Nephron (organoid): ENCODE data around the gene OR52K2.
A peak's percentile ranks its signal among the peaks of the same experiment; 100 is the strongest.
"Not testable (repeated sequence)": the region's sequence is repeated elsewhere in the genome, so short reads cannot be mapped to it uniquely, and the experiment has no call there.

Experiments
- H3K27ac Mint-ChIP-seq, 3 experiments: 2 replicates each; pipeline ENCODE4 v1.8.0; 2020; ENCODE audit warnings: mixed read lengths in 3 of 3, mild to moderate bottlenecking in 2 of 3, moderate library complexity in 1 of 3
- H3K27me3 Mint-ChIP-seq: 2 replicates; pipeline ENCODE4 v1.8.0; 2021; ENCODE audit warnings: low read depth, mild to moderate bottlenecking, moderate library complexity, mixed read lengths
- H3K36me3 Mint-ChIP-seq: 2 replicates; pipeline ENCODE4 v1.8.0; 2020; ENCODE audit warnings: low read depth, mixed read lengths
- H3K4me1 Mint-ChIP-seq: 2 replicates; pipeline ENCODE4 v1.8.0; 2020; ENCODE audit warnings: mixed read lengths
- H3K4me3 Mint-ChIP-seq, 3 experiments: 2 replicates each; pipeline ENCODE4 v1.8.0; 2020; ENCODE audit warnings: mild to moderate bottlenecking in 3 of 3, mixed read lengths in 3 of 3, moderate library complexity in 2 of 3
- H3K9me3 Mint-ChIP-seq: 2 replicates; pipeline ENCODE4 v1.8.0; 2020; ENCODE audit warnings: mixed read lengths
- TF ChIP-seq, protein P1 (sequence below), 3 experiments: fragments of 200-600 bp; sonication (generic); IDR thresholded peaks; one replicate each; pipeline ENCODE4 v1.5.0; 2021; ENCODE audit warnings: antibody characterized with exemption in 3 of 3; ENCODE audit not compliant: unreplicated experiment in 3 of 3

The OR52K2 gene

GRCh38 chr11:4481240-4481582 is 32.1 kb downstream of the OR52K2 start:
- TF ChIP-seq, protein P1, sequence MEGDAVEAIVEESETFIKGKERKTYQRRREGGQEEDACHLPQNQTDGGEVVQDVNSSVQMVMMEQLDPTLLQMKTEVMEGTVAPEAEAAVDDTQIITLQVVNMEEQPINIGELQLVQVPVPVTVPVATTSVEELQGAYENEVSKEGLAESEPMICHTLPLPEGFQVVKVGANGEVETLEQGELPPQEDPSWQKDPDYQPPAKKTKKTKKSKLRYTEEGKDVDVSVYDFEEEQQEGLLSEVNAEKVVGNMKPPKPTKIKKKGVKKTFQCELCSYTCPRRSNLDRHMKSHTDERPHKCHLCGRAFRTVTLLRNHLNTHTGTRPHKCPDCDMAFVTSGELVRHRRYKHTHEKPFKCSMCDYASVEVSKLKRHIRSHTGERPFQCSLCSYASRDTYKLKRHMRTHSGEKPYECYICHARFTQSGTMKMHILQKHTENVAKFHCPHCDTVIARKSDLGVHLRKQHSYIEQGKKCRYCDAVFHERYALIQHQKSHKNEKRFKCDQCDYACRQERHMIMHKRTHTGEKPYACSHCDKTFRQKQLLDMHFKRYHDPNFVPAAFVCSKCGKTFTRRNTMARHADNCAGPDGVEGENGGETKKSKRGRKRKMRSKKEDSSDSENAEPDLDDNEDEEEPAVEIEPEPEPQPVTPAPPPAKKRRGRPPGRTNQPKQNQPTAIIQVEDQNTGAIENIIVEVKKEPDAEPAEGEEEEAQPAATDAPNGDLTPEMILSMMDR (IDR thresholded peaks at IDR 0.05; ENCODE audit: unreplicated experiment in 3 of 3), result no peak
- Mint-ChIP-seq H3K4me3 (no peak overlapping the region), H3K36me3 (no peaks in the 10 kb centered on the region), H3K27ac (no peak overlapping the region), H3K9me3 (no peaks in the 10 kb centered on the region), H3K4me1 (no peaks in the 10 kb centered on the region), H3K27me3 (no peaks in the 10 kb centered on the region)

- no peaks in the 10 kb centered on the region for H3K9me3 Mint-ChIP-seq
- no peaks in the 10 kb centered on the region for H3K4me1 Mint-ChIP-seq
- H3K27me3 Mint-ChIP-seq, result no peaks in the 10 kb centered on the region
- no peak within 1 kb of the TSS for H3K27ac Mint-ChIP-seq
- H3K36me3 Mint-ChIP-seq, result no peaks in the 10 kb centered on the region
- TF ChIP-seq, protein P1 (IDR thresholded peaks at IDR 0.05; ENCODE audit: unreplicated experiment in 3 of 3), result no peak
- no peak within 1 kb of the TSS for H3K4me3 Mint-ChIP-seq
Observed at GRCh38 chr11:4482445-4482844, 33.4 kb downstream of the OR52K2 start, which contains the start of gene OR52K1. OR52K1 (plus strand) TSS chr11:4482646; CDS start chr11:4488901, 6,255 bp downstream.

DNA sequence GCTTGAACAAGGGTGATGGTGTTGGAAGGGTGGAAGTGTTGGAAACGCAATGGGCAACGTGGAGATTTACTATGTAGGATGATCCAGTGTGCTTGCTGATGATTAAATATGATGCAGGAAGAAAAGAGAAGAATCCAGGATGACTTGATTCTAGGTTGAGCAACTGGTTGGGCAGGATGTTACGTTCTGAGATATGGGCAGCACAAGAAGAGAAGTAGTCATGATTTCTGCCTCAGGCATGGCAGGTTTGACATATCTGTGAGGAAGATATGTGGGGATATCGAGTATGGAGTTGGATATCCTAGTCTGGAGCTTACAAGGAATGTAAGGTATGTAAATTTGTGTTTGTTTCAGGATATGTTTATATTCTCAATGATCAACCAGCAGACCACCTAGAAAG is 35.2 kb downstream of the OR52K2 start:
- peaks cover 5% of the 10 kb centered on the region for H3K27me3 Mint-ChIP-seq
- H3K36me3 Mint-ChIP-seq, result no peaks in the 10 kb centered on the region
- TF ChIP-seq, protein P1 (IDR thresholded peaks at IDR 0.05; ENCODE audit: unreplicated experiment in 3 of 3), result no peak
- no peak overlapping the region for H3K4me3 Mint-ChIP-seq
- H3K4me1 Mint-ChIP-seq, result no peaks in the 10 kb centered on the region
- no peaks in the 10 kb centered on the region for H3K9me3 Mint-ChIP-seq
- no peak overlapping the region for H3K27ac Mint-ChIP-seq

DNA sequence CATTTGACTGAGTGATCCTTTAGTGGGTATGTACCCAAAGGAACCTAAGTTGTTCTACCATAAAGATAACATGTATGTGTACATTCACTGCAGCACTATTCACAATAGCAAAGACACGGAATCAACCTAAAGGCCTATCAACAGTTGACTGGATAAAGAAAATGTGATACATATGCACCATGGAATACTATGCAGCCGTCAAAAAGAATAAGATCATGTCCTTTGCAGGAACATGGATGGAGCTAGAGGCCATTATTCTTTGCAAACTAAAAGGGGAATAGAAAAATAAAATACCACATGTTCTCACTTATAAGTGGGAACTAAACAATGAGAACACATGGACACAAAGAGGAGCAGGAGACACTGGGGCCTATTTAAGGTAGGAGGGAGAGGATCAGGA is 42.3 kb downstream of the OR52K2 start:
- H3K4me1 Mint-ChIP-seq, H3K27me3 Mint-ChIP-seq, H3K27ac Mint-ChIP-seq, H3K9me3 Mint-ChIP-seq, H3K36me3 Mint-ChIP-seq, H3K4me3 Mint-ChIP-seq: not testable (repeated sequence)

GRCh38 chr11:4491878-4492606 is 42.9 kb downstream of the OR52K2 start:
- H3K27me3 Mint-ChIP-seq, result peaks cover 13% of the 10 kb centered on the region
- no peak overlapping the region for H3K27ac Mint-ChIP-seq
- no peaks in the 10 kb centered on the region for H3K36me3 Mint-ChIP-seq
- TF ChIP-seq, protein P1 (IDR thresholded peaks at IDR 0.05; ENCODE audit: unreplicated experiment in 3 of 3), result no peak
- no peaks in the 10 kb centered on the region for H3K9me3 Mint-ChIP-seq
- no peak overlapping the region for H3K4me3 Mint-ChIP-seq
- H3K4me1 Mint-ChIP-seq, result peaks cover 9% of the 10 kb centered on the region

DNA sequence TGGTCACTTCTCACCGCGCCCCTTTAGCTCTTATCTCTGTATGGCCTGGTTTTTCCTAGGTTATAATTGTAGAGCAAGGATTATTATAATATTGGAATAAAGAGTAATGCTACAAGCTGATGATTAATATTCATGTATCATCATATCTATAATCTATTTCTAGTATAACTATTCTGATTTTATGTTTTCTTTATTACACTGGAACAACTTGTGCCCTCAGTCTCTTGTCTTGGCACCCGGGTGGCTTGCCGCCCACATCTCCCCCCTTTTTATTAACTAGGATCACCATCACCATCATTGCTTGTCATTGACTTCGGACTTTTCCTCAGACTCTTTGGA is 44.4 kb downstream of the OR52K2 start:
- Mint-ChIP-seq H3K36me3 (no peaks in the 10 kb centered on the region), H3K4me3 (no peak overlapping the region), H3K9me3 (no peaks in the 10 kb centered on the region), H3K27ac (no peak overlapping the region), H3K4me1 (peaks cover 9% of the 10 kb centered on the region), H3K27me3 (peaks cover 18% of the 10 kb centered on the region)
- TF ChIP-seq, protein P1 (IDR thresholded peaks at IDR 0.05; ENCODE audit: unreplicated experiment in 3 of 3), result peak in 1 of 3 experiments; percentile 20
